Activated CD4-positive, alpha-beta T cell treated with anti-CD3 and anti-CD28 coated beads, Interleukin-2, amount 50 U/mL, for 48 hours (primary cell): ENCODE results near the gene ADIPOQ.
"Not testable (repeated sequence)": the region's sequence is repeated elsewhere in the genome, so short reads cannot be mapped to it uniquely, and the experiment has no call there.

Experiments used
- DNase-seq, 2 experiments: peaks; one replicate each; pipeline ENCODE4 v3.0.0-alpha.2; 2020

The ADIPOQ gene

DNA sequence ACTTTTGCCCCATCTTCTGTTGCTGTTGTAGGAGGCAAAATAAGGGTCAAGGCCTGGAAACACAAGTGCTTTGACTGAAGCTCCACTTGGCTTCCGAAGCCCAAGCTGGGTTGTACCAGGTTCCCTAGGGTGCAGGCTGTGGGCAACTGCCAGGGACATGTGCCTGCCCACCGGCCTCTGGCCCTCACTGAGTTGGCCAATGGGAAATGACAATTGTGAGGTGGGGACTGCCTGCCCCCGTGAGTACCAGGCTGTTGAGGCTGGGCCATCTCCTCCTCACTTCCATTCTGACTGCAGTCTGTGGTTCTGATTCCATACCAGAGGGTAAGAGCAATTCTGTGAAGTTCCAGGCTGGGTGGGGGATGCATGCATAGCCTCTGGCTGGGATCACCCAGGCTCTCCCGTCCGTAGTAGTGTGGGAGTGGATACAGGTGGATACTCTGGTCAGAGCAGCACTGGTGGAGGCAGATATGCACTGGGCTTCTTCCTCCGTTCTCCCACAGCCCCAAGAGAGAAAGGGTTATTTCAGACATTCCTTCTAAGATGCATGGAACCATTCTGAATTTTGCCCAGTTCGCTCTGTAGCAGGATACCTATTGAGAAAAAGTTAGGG, at the start of gene ADIPOQ:
TSS of gene ADIPOQ (plus strand) at position 285 of the 613 bp plus-strand sequence. CDS start 10,349 bp downstream, outside the sequence.
- no peak for DNase-seq

DNA sequence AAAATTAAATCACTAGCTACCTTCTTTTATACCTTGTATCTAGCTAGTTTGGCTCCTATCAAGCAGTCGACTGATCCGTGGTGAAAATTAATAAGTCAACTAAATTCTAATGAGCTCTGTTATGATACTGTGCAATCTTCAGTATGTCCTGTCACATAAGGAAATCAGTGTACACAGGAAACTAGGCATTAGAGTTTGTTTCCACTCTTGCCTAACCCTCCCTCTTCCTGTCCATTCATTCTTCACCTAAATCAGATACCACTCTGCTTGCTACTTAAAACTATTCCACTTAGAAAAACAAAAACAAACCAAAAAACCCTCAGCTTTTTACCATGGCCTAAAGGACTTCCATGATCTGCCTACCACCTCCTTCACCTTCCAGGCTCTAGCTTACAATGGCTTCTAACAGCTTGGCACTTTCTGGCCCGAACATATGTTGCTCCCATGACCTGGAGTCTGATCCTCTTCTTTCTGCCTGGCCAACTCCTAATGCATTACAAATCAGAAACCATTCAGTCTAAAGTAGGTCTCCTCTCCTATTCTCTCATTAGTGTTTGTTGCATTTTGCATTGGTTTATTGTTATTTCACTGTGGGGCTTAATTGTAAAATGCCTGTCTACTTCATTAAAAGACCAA, 44.2 kb upstream of the ADIPOQ start:
- no peak for DNase-seq

DNA sequence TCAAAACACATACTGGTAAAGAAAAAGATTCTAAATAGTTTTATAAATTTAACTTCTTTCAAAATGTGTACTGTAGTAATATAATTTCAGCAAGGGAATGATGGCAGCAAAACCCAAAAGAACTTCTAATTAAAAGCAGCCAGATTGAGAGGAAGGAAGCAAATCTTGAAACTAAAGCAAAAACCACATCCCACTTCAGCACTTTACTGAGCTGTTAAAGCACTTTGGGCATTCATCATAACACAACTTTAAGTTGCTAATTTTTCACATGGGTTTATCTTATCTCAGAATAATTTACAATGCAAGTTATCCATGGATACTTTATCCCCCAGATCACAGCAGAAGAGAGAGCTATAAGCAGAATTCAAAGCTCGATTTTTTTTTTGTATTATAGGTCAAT, 42.2 kb upstream of the ADIPOQ start:
- DNase-seq: no peak

DNA sequence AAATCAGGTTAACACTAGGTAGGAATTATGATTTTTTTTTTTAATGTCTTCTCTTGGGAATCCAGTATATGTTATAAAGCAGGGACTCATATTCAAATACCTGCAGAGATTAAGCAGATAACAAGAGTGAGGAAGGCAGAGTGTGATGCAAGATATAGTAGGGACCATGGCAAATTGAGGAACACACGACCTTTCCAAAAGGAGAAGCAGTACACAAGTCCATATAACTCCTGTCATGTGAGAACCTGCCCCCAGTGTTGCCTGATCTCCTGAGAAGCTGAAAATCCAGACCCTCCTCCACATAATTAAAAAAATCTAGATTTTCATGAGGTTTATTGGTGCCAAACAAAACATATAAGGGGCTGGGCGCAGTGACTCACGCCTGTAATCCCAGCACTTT, 39.8 kb upstream of the ADIPOQ start:
- no peak for DNase-seq

DNA sequence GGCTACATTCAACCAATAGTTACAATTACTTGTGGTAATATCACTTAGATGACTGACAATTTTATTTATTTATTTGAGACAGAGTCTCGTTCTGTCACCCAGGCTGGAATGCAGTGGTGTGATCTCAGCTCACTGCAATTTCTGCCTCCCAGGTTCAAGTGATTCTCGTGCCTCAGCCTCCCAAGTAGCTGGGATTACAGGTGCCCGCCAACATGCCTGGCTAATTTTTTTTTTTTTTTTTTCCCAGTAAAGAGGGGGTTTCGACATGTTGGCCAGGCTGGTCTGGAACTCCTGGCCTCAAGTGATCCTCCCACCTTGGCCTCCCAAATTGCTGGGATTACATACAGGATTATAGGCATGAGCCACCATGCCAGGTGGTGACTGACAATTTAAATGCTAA, 39.1 kb upstream of the ADIPOQ start:
- DNase-seq: not testable (repeated sequence)

DNA sequence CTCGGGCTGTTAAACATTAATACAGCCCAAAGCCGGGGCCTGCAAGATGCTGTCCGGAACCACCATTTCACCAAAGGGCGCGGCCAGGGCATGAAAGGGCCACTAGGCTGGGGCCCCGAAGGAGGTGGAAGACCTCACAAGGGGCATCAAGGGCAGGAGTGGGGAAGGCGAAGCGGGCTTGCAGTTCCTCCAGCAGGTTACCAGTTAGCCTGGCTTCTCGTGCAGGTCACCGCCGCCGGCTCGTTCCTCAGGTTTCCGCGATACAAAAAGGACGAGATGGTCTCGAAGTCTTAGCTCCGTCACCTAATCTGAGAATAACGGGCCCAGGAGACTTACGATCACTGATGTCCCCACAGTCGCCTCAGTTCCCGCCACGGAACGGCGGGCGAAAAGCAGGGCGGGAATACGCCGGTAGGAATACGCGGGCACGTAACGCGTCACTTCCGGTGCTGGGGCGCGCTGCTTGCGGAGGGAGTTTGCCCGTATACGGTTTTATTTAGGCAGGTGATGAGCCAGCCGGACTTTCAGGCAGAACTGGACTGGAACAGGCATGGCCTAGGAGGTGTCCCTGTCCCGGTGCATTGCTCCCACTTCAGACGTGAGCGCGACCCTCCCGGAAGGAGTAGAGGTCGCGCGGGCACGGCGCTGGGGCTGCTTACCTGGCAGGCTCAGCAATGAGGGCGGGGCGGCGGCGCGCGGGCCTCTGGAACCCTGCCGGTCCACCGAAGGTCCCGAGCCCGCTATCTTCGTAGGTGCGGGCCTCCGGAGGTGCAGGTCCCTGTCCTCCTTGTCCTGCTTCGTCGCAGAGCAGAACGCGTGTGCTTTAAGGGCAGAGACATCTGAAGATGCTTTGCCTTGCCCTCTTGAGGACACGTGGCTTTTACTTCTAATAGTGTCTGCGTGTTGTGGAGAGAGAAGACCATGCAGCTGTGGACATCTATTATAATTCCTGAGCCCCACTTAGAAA, 36.1 kb upstream of the ADIPOQ start, which contains the start of gene RFC4:
TSS of gene RFC4 (minus strand) at position 394 of the 967 bp plus-strand sequence. CDS start 1,769 bp downstream, outside the sequence.
- DNase-seq: peak; percentile 90 to 93

DNA sequence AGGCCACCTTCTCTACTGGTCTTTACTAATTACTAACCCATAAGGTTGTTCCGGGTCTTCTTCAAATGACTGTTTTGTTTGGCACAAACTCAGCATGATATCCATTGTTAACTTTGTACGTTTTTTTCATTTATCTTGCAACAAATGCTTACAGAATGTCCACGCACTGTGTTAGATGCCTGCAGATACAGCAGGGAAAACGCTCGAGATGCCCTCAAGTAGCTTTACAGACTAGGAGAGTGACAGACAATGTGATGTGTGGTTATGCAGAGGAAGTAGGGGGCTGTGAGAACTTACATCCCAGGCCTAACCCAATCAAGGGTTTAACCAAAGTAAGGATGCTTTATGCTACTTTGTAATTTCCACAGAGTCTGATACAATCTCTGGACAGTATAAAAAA, 35.3 kb upstream of the ADIPOQ start:
- DNase-seq: no peak

DNA sequence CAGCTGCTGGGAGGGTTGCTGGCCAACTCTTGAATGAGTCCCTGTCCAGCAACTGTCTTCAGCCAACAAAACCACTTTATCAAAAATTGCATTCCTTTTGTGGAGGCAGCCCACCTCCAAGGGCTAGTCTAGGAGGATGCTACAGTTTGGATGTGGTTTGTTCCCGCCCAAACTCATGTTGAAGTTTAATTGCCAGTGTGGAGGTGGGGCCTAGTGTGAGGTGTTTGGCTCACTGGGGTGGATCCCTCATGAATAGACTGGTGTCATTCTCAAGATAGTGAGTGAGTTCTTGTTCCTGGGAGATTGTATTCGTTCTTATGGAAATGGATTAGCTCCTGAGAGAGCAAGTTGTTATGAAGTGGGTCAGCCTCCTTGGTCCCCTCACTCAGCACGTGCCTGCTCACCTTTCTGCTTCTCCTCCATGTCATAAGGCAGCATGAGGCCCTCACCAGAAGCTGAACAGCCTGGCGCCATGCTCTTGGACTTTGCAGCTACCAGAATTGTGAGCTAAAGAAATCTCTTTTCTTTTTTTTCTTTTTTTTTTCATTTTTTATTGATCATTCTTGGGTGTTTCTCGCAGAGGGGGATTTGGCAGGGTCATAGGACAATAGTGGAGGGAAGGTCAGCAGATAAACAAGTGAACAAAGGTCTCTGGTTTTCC, 32.0 kb upstream of the ADIPOQ start:
- no peak for DNase-seq

DNA sequence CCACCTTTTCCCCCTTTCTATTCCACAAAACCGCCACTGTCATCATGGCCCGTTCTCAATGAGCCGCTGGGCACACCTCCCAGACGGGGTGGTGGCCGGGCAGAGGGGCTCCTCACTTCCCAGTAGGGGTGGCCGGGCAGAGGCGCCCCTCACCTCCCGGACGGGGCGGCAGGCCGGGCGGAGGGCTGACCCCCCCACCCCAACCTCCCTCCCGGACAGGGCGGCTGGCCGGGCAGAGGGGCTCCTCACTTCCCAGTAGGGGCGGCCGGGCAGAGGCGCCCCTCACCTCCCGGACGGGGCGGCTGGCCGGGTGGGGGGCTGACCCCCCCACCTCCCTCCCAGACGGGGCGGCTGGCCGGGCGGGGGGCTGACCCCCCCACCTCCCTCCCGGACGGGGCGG, 31.2 kb upstream of the ADIPOQ start:
- not testable (repeated sequence) for DNase-seq

DNA sequence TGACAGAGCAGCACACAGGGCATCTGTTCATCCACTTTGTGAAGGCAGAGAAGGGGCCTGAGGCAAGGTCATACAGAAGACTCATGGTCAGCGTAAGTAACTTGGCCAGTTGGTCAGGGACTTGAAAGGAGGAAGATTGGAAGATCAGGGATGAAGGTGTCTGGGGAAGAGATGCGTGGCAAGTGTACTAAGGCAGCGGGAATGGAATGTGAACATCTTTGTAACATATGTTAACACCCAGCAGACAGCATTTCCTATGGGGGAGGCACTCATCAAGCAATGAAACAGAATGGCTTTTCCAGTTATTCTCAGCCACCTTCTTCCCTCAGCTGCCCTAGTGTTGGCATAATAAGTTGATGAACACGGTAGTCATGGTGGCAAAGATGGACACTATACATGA, 28.4 kb upstream of the ADIPOQ start:
- no peak for DNase-seq

DNA sequence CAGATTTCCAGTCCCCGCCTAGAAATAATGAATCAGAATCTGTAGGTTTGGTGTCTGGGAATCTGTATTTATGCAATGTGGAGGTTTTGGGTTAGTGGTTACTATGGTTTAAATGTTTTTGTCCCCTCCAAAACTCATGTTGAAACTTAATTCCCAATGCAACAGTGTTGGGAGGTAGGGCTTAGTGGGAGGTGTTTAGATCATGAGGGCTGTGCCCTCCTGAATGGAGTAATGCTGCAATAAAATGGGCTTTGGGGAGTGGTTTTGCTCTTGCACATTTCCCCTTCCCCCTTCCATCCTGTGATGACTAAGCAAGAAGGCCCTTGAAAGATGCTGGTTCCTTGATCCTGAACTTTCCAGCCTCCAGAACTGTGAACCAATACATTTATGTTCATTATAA, 27.1 kb upstream of the ADIPOQ start:
- DNase-seq: no peak

DNA sequence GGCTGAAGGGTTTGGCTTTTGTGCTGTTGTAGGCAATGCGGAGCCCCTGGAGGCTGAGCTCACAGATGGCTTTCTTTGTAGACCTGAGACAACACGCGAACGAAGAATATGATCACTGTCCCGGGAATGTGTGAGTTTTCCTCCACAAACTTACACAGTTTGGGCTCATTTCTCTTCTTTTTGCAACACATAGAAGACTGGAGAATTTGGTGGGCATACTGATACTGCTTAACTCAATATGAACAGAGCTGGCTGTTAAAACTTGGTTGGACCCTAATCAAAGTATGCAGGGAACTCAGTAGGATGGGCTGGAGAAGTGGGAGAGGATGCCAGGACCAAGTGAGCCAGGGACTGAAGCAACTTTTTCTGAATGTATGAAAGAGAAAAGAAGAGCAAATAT, 24.0 kb upstream of the ADIPOQ start:
- no peak for DNase-seq

DNA sequence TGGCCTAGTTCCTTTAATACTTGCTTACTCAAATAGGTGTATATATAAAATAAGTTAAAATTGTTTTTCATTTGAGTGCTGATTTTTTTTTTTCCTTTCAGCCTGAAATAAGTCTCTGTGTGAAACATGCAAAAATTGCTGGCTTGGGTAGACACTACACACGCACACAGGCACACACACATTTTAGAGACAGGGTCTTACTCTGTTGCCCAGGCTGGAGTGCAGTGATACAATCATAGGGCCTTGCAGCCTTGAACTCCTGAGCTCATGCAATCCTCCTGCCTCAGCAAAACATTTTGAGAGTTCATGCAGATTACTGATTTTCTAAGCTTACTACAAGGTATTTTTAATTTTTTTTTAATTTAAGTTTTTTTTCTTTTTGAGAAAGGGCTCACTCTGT, 23.6 kb upstream of the ADIPOQ start:
- no peak for DNase-seq

DNA sequence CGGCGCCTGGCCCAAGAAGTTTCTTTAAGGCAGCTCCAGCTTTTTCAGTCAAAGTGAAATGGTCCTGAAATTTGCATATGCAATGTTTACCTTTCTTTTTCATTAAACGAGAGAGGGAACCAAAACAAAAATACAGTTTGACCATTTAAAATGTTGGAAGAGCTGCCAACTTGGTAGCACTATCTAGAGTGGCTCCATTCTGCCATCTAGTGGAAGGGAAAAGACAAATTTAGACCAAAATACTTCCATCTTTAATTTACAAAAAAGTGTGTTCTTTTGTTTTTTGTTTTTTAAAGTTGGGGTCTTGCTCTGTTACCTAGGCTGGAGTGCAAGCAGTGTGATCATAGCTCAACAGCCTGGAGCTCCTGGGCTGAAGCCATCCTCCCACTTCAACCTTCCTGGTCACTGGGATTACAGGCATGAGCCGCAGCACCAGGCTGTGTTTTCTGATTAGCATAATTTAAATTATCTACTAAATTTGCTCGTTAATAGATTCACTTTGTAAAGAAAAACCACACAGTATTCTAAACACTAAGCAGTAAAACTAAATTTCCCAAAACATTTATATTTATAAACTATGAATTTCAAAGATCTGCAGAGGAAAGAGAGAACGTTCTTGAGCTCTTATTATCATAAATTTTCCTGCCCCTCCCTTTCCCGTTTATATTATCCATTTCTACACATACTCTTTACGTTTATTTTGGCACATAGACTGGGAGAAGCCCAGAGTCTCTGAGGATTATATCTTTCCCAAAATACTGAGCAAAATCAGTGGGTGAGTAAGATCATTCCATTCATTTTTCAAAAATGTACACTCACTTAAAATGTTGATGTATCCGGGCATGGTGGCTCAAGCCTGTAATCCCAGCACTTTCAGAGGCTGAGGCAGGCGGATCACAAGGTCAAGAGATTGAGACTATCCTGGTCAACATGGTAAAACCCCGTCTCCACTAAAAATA, 20.8 kb upstream of the ADIPOQ start:
- no peak for DNase-seq

DNA sequence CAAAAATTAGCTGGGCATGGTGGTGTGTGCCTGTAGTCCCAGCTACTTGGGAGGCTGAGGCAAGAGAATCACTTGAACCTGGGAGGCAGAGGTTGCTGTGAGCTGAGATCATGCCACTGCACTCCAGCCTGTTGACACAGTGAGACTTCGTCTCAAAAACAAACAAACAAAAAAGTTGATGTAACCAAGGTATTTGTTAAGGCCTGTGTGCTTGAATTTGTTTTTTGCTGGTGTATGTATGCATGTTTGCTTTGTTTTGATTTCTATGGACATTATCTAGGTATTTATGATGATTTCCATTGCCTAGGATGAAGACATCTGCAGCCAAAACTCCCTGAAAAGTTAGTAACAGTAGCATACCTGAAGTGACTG, 20.1 kb upstream of the ADIPOQ start:
- not testable (repeated sequence) for DNase-seq

DNA sequence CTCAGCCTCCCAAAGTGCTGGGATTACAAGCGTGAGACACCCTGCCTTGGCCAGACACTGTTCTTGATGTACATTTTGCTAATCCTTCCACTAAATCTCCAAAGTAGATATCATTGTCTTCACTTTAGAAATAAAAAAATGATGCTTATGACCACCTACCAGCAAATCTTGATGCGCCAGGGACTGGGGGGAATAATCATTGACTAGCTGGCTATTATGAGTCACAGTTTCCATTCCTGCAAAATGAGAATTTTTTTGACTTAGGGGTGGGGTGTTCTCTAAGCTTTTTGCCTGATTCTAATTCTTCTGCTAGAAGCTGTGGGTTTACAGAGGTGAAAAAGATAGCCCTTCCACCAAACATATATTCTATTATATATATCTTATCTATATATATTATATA, 19.1 kb upstream of the ADIPOQ start:
- DNase-seq: no peak

DNA sequence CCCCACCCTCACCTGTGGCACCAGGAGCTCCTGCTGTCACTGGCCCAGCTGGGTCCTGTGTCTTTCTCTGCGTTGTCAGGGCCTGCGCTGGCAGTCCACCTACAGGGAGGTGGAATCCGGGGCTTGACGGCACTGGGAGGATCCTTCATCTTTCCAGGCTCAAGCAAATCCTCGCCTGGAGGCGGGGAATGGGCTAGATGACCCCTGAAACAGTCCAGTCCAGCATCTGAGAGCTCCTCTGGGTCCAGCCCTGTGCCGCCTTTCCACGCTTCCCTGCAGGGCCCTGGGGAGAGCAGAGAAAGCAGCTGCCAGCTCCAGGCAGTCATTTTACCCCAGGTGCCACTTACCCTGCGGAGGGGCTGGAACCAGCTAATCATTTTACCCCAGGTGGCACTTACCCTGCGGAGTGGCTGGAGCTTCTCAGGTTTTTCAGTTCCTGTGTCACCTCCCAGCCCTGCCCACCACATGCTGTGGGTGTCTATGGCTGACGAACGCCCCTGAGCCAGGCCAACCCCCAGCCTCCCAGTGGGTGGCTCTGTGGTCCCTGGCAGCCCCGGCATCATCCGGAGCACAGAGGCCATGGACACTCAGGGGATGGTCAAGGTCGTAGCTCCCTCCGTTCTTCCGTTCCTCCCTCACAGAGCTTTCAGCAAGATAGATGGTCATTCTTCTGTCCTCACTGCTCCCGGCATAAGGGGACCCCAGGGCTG, 17.9 kb upstream of the ADIPOQ start:
- no peak for DNase-seq

DNA sequence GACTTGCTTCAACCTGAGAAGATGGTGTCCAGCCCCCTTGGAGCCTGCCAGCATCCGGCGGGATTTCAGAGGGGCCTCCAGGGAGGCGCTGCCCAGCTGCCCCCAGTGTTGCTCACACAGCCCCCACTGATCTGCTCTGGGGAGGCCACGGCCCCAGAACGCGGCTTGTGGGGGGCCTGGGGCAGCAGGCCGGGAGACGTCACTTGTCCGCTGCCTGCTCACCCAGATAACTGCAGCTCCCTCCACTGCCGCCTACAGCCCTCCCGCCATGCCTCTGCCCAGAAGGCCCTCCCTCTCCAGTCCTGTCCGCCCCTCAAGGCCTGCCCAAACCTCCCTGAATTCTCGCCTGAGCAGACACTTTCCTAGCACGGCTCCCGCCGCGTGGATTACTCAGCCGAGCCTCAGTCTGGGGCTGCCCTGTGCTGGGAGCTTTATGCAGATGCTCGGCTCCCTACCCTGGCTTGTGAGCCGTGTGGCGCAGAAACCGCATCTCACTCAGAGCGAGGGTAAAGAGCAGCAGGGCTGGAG, 17.2 kb upstream of the ADIPOQ start:
- DNase-seq: peak; percentile 56 to 66

DNA sequence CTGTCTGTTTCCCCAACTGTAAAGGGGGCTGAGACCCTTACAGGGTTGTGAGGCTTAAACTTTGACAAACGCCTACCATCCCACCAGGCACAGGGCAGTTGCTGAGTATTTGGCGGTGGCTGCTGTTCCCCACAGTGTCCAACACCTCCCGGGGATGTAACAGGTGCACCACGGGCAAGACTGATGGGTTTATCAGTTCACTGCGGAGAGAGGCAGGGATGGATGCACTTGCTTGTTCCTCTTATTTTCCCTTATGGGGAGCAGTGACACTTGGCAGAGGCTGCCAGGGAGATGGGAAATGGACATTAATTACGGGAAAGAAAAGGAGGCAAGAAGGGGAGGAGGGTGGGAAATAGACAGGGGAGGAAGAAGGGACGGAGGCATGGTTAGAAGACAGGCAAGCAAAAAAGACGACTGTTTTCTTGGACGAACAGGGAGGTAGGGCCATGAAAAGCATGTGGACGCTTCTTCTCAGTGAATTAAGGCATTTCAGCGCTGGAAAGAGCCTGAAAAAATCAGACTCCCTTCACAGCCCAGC, 16.6 kb upstream of the ADIPOQ start:
- no peak for DNase-seq

DNA sequence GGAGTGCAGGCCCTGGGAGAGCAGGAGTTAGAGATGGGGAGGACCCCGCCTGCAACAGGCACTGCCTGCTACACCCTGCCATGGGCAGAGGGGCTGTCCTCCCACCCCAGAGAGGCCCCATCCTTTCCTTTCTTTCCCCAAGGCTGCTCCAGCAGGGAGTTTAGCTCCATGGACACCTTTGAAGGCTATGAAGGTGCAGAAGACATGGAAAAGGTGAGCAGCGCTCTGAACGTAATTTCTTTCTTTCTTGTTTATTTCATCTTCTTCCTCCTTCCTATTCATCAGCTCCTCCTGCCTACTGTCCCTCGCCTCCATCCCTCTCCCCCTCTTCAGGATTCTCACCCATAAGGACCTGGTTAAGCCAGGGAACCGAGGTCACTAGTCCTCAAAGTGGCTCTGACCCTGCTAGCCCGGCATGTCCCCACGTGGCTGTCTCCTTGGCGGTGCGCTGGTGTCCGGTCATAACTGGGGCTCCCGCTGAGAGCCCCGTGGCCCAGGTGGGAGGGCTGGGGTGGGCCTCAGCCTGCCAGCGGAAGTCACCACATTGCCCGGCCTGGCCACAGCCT, 16.0 kb upstream of the ADIPOQ start:
- DNase-seq: peak; percentile 34 to 37
